Activated CD8-positive, alpha-beta T cell treated with anti-CD3 and anti-CD28 coated beads, Interleukin-2, amount 10 ng/mL, durations not matched to agents 7 days and 5 days (primary cell): ENCODE results near the gene SHANK3. TPM values are rescaled to one million over a fixed set of nuclear protein-coding genes. Genes with fewer than 3 reads are reported as not detected.
A peak's percentile ranks its signal among the peaks of the same experiment; 100 is the strongest.

ENCODE experiments used
- ATAC-seq: fragments of 150-1000 bp; cut with Tn5 transposase; one replicate; pipeline ENCODE4 v1.10.0; 2021; ENCODE audit warnings: moderate library complexity
- CTCF ChIA-PET: fragments of 350-600 bp; sonication (Branson Sonifier 250); formaldehyde crosslinking; loops from one replicate; lab custom pipeline; 2021; ENCODE audit warnings: antibody characterized with exemption; lab: Charles Lee
- POLR2A ChIA-PET: fragments of 350-600 bp; sonication (Branson Sonifier 250); formaldehyde crosslinking; loops from one replicate; lab custom pipeline; 2021; ENCODE audit warnings: antibody characterized with exemption; lab: Charles Lee
- DNase-seq: peaks from one replicate; pipeline ENCODE4 v3.0.0-alpha.2; 2020
- H3K27ac Mint-ChIP-seq: one replicate; pipeline ENCODE4 v1.8.0; 2021; ENCODE audit warnings: mild to moderate bottlenecking, mixed read lengths
- H3K27me3 Mint-ChIP-seq: one replicate; pipeline ENCODE4 v1.8.0; 2021; ENCODE audit warnings: low read depth, mixed read lengths
- H3K36me3 Mint-ChIP-seq: one replicate; pipeline ENCODE4 v1.8.0; 2021; ENCODE audit warnings: low read depth, mixed read lengths
- H3K4me1 Mint-ChIP-seq: one replicate; pipeline ENCODE4 v1.8.0; 2021; ENCODE audit warnings: low read depth, mixed read lengths
- H3K4me3 Mint-ChIP-seq: one replicate; pipeline ENCODE4 v1.8.0; 2021; ENCODE audit warnings: mild to moderate bottlenecking, mixed read lengths
- H3K9me3 Mint-ChIP-seq: one replicate; pipeline ENCODE4 v1.8.0; 2022; ENCODE audit warnings: mixed read lengths; ENCODE audit not compliant: insufficient read depth
- total RNA-seq, 2 experiments: library from RNA; stranded (reverse); gene quantifications; one replicate each; pipeline ENCODE4 v1.2.3, GENCODE V29; 2021

SHANK3 gene
- under 1 TPM in 1 of 2 experiments, not detected in 1; 0.05 TPM for total RNA-seq

DNA sequence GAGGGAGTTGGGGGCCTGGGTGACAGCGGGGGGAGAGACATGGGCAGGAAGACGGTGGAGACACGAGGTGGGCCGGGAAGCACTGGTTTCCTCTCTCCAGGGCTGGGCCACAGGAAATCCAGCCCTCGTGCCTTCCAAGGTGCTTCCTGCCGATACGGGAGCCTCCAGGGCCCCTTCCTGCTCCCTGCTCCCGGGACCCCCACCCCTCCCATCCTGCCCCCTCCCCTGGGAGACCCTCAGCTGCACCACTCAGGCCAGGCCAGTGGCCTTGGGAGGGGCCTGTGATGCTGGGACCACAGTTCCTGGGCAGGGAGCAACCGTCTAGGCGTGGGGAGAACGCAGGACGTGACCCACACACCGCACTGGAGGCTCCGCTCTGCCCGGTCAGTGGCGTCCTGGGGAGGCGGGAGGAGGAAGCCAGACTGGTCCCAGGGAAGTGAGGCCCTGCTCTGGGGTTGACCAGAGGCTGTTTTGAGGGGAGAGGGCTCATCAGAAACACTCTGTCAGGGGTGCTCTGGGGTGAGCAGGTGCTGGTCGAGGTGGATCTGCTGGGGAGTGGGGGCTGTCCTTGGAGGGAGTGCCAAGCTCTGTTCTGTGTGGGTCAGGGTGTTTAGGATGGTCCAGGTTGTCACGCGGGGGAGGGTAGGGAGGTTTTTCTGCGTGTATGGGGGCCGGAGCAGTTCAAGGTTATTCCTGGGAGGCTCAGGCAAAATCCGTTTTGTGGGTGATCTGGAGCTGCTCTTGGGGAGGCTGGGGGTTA, at the start of gene SHANK3:
SHANK3 (plus strand) TSS at position 353 of the 760 bp plus-strand sequence.
- H3K27me3 Mint-ChIP-seq: peaks cover 57% of the 10 kb centered on the region
- H3K27ac Mint-ChIP-seq: no peak within 1 kb of the TSS
- no peaks in the 10 kb centered on the region for H3K36me3 Mint-ChIP-seq
- DNase-seq (no peak), ATAC-seq (no peak)
- POLR2A ChIA-PET: no interaction called here
- CTCF ChIA-PET: no interaction called here
- peak within 1 kb of the TSS; percentile 40 for H3K4me3 Mint-ChIP-seq
- H3K9me3 Mint-ChIP-seq: no peaks in the 10 kb centered on the region
- peaks cover 9% of the 10 kb centered on the region for H3K4me1 Mint-ChIP-seq

DNA sequence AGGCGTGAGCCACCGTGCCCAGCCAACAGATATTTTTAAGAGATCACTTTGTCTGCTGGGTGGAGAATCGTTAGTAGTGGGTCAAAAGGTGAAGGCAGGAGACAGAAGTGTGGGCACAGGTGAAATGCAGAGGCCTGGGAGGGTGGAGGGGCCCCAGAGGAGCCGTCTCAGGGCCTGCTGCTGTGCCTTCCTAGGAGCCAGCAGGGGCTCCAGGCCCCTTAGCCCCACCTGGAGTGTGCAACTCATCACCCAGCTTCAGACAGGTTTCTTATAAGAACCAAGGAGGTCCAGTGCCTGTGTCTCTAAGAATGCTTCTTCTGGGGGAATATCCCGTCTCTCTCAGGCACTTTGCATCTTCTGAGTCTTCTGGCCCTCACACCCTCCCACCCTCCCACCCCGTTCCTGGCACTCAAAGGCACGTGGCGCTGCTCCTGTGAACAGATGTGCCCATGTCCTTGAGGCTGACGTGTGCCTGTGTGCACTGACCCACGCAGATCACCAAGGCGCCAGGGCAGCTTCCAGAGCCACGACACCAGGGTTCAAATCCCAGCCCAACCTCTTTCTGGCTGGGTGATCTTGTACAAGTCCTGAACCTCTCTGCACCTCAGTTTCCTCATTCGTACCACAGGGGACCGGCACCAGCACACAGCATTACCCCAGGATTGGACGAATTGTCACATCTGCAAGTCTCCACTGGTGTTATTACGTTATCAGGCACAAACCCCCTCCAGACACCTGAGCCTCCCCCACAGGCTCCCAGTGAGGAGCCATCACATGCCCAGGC, 48.1 kb upstream of the SHANK3 start:
- ChIA-PET CTCF (no interaction called here), POLR2A (interaction anchor here (0.7 kb wide), 1 partner anchor 331 kb away, joined by 3 read pairs; no protein-coding TSS in a partner anchor)
- ATAC-seq (no peak), DNase-seq (no peak)
- no peak overlapping the region for H3K4me3 Mint-ChIP-seq
- peaks cover 55% of the 10 kb centered on the region for H3K4me1 Mint-ChIP-seq
- H3K27ac Mint-ChIP-seq: no peak overlapping the region
- peaks cover 3% of the 10 kb centered on the region for H3K27me3 Mint-ChIP-seq
- H3K36me3 Mint-ChIP-seq: peaks cover 7% of the 10 kb centered on the region
- H3K9me3 Mint-ChIP-seq: no peaks in the 10 kb centered on the region

DNA sequence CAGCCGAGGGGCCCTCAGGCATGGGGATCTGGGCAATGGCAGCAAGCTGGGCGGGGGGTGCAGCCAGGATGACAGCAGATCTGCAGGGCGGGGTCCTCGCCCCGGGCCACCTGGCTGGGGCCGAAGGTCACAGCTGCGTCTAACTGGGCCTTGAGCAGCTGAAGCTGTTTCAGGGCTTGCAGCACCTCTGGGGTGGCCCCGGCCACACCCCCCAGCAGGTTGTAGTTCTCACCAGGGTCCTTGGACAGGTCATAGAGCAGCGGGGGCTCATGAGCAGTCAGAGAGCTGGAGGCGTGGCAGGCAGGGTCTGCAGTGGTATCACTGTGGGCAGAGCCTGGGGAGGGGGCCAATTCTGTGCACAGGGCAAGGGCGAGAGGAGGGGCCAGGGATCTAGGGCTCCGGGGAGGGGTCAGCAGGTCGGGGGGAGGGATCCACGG, 47.5 kb upstream of the SHANK3 start:
- H3K9me3 Mint-ChIP-seq: no peaks in the 10 kb centered on the region
- ATAC-seq (no peak), DNase-seq (no peak)
- H3K4me1 Mint-ChIP-seq: peaks cover 52% of the 10 kb centered on the region
- no peak overlapping the region for H3K27ac Mint-ChIP-seq
- peaks cover 3% of the 10 kb centered on the region for H3K27me3 Mint-ChIP-seq
- no peak overlapping the region for H3K4me3 Mint-ChIP-seq
- peaks cover 7% of the 10 kb centered on the region for H3K36me3 Mint-ChIP-seq
- ChIA-PET CTCF (no interaction called here), POLR2A (no interaction called here)

GRCh38 chr22:50625568-50626313, 46.9 kb upstream of the SHANK3 start:
- Mint-ChIP-seq H3K27me3 (peaks cover 3% of the 10 kb centered on the region), H3K4me1 (peaks cover 46% of the 10 kb centered on the region), H3K36me3 (peaks cover 7% of the 10 kb centered on the region), H3K9me3 (no peaks in the 10 kb centered on the region), H3K27ac (no peak overlapping the region), H3K4me3 (peak overlapping the region; percentile 63)
- DNase-seq (no peak), ATAC-seq (no peak)
- ChIA-PET CTCF (interaction anchor here (1.0 kb wide), 1 partner anchor 68 kb away, joined by 3 read pairs; no protein-coding TSS in a partner anchor), POLR2A (interaction anchor here (0.7 to 0.8 kb wide), 2 partner anchors 9 to 100 kb away, joined by 3 read pairs; partner anchors contain the start of gene SCO2)

DNA sequence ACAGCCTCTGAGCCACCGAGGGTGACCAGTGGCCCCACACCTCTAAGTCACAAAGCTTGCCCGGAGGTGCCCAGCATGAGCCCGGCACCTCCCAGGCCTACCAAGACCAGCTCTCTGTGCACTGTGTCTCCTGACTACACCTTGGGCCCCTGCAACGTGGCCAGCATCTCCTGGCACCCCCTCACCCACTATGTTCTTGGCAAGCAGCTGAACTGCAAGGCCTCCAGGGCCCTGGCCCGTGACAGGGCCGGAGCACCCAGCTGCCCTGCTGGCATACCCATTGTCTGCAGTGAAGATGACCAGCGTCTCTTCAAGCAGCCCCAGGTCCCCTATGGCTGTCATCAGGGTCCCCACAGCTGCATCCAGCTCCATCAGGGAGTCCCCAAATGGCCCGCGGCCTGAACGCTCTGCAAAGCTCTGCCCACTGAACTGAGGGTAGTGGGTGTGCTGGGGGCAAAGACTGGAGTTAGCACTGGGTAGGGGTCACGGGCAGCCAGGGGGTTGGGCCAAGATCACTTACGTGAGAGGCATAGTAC, 46.2 kb upstream of the SHANK3 start:
- ATAC-seq: no peak
- no peaks in the 10 kb centered on the region for H3K9me3 Mint-ChIP-seq
- DNase-seq: no peak
- H3K4me3 Mint-ChIP-seq: peak overlapping the region; percentile 63
- CTCF ChIA-PET: interaction anchor here (1.0 kb wide), 1 partner anchor 67 kb away, joined by 3 read pairs; no protein-coding TSS in a partner anchor
- H3K27me3 Mint-ChIP-seq: peaks cover 3% of the 10 kb centered on the region
- peaks cover 7% of the 10 kb centered on the region for H3K36me3 Mint-ChIP-seq
- POLR2A ChIA-PET: interaction anchor here (0.7 to 0.8 kb wide), 2 partner anchors 10 to 101 kb away, joined by 3 read pairs; partner anchors contain the start of gene SCO2
- peaks cover 40% of the 10 kb centered on the region for H3K4me1 Mint-ChIP-seq
- H3K27ac Mint-ChIP-seq: peak overlapping the region; percentile 73

DNA sequence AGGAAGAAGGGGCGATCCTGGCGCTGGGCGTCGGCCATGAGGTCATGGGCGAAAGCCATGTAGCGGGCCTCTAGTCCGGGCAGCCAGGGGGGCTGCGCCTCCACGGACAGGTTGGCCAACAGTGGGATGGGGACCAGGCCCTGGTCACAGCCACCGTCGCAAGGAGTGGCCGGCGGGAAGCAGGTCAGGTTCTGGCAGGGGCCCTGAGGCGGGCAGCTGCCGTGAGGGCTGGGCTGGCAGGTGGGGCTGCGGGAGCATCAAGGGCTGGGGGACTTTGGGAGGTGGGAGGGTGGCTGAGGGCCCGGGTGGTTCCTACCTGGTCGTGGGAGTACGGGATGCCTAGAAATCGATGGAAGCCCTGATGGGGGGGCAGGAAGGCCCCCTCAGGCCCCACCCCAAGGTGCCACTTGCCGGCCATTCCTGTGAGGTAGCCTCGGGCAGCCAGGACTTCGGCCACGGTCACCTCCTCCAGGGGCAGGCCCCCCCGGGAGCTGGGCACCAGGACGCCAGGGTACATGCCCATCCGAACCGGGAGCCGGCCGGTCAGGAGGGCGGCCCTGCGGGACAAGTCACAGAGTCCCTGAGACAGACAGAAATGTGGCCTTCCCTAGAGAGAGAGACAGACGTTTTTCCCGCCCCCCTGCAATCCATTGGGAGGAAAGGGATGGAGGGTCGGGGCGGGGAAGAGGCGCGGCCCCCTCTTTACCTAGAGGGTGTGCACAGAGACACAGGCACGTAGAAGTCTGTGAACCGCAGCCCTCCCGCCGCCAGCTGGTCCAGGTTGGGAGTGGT, 45.6 kb upstream of the SHANK3 start:
- peaks cover 7% of the 10 kb centered on the region for H3K36me3 Mint-ChIP-seq
- CTCF ChIA-PET: interaction anchor here (0.7 to 2.1 kb wide), 3 partner anchors 67 to 383 kb away, joined by 3 to 11 read pairs (median 3); partner anchors contain the start of genes SCO2 and TUBGCP6
- peak overlapping the region; percentile 81 for H3K27ac Mint-ChIP-seq
- ATAC-seq (no peak), DNase-seq (peak; percentile 40)
- H3K4me3 Mint-ChIP-seq: peak overlapping the region; percentile 79
- peaks cover 33% of the 10 kb centered on the region for H3K4me1 Mint-ChIP-seq
- POLR2A ChIA-PET: interaction anchor here (0.8 kb wide), 1 partner anchor 101 kb away, joined by 3 read pairs; the partner anchor contains the start of gene SCO2
- peaks cover 3% of the 10 kb centered on the region for H3K27me3 Mint-ChIP-seq
- no peaks in the 10 kb centered on the region for H3K9me3 Mint-ChIP-seq

GRCh38 chr22:50627642-50628542, 44.7 kb upstream of the SHANK3 start, which contains the start of gene ARSA:
TSS of gene ARSA (minus strand) at chr22:50628152. CDS start at chr22:50627779, 373 bp downstream.
- Mint-ChIP-seq H3K9me3 (no peaks in the 10 kb centered on the region), H3K4me1 (peaks cover 25% of the 10 kb centered on the region), H3K27ac (peak within 1 kb of the TSS; percentile 81), H3K36me3 (peaks cover 7% of the 10 kb centered on the region), H3K27me3 (peaks cover 3% of the 10 kb centered on the region), H3K4me3 (peak within 1 kb of the TSS; percentile 79)
- ChIA-PET CTCF (interaction anchor here (0.6 to 2.1 kb wide), 3 partner anchors 64 to 383 kb away, joined by 3 to 11 read pairs (median 3); partner anchors contain the start of genes SCO2 and TUBGCP6), POLR2A (interaction anchor here (0.6 to 1.1 kb wide), 3 partner anchors 9 to 185 kb away, joined by 3 to 8 read pairs (median 4); partner anchors contain the start of gene SCO2)
- DNase-seq: peak; percentile 86
- ATAC-seq: peak; percentile 97

- peak overlapping the region; percentile 79 for H3K4me3 Mint-ChIP-seq
- peak overlapping the region; percentile 68 for H3K27ac Mint-ChIP-seq
- H3K9me3 Mint-ChIP-seq: no peaks in the 10 kb centered on the region
- H3K27me3 Mint-ChIP-seq: peaks cover 3% of the 10 kb centered on the region
- ChIA-PET POLR2A (interaction anchor here (0.9 to 1.1 kb wide), 2 partner anchors 103 to 186 kb away, joined by 3 to 8 read pairs; partner anchors contain the start of gene SCO2), CTCF (interaction anchor here (2.1 to 2.7 kb wide), 2 partner anchors 63 to 103 kb away, joined by 8 to 11 read pairs; partner anchors contain the start of gene SCO2)
- peaks cover 22% of the 10 kb centered on the region for H3K4me1 Mint-ChIP-seq
- ATAC-seq (peak; percentile 27), DNase-seq (no peak)
- peaks cover 7% of the 10 kb centered on the region for H3K36me3 Mint-ChIP-seq
Measured at GRCh38 chr22:50628543-50629134, 44.0 kb upstream of the SHANK3 start.

GRCh38 chr22:50630376-50630775, 42.2 kb upstream of the SHANK3 start:
- Mint-ChIP-seq H3K4me3 (no peak overlapping the region), H3K27me3 (peaks cover 3% of the 10 kb centered on the region), H3K4me1 (peaks cover 22% of the 10 kb centered on the region), H3K9me3 (no peaks in the 10 kb centered on the region), H3K36me3 (peaks cover 3% of the 10 kb centered on the region), H3K27ac (no peak overlapping the region)
- POLR2A ChIA-PET: no interaction called here
- ATAC-seq (no peak), DNase-seq (no peak)
- CTCF ChIA-PET: interaction anchor here (0.9 to 2.7 kb wide), 6 partner anchors 8 to 374 kb away, joined by 3 to 8 read pairs (median 4); no protein-coding TSS in a partner anchor
